GM21825 (cell line): ENCODE measurements around the gene SEPTIN2.
"Not testable (repeated sequence)": the region's sequence is repeated elsewhere in the genome, so short reads cannot be mapped to it uniquely, and the experiment has no call there.

Experiments
- ATAC-seq: cut with Tn5 transposase; IDR thresholded peaks from one replicate; pipeline ENCODE4 v1.9.1; 2021; ENCODE audit warnings: mild to moderate bottlenecking, moderate library complexity; ENCODE audit not compliant: unreplicated experiment

SEPTIN2 gene

DNA sequence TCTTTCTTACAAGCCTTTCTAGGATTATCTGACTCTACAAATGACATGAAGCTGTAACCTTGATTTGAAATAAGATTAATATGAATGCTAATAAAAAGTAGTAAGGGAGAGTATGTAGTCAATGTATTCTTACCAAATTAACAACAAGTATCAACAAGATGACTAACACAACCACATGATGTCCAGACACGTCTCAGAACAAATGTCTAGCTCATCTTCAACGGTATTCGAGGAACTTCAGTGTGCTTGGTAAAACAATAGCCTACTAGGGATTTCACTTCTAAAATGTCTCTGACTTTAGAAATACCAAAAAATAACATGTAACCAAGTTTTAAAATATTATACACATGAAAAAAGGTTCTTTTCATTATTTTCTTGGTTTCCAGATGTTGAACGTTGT, 3.6 kb upstream of the SEPTIN2 start:
- no peak for ATAC-seq

- no peak for ATAC-seq
Measured at GRCh38 chr2:241313543-241314095, 2.1 kb upstream of the SEPTIN2 start.

DNA sequence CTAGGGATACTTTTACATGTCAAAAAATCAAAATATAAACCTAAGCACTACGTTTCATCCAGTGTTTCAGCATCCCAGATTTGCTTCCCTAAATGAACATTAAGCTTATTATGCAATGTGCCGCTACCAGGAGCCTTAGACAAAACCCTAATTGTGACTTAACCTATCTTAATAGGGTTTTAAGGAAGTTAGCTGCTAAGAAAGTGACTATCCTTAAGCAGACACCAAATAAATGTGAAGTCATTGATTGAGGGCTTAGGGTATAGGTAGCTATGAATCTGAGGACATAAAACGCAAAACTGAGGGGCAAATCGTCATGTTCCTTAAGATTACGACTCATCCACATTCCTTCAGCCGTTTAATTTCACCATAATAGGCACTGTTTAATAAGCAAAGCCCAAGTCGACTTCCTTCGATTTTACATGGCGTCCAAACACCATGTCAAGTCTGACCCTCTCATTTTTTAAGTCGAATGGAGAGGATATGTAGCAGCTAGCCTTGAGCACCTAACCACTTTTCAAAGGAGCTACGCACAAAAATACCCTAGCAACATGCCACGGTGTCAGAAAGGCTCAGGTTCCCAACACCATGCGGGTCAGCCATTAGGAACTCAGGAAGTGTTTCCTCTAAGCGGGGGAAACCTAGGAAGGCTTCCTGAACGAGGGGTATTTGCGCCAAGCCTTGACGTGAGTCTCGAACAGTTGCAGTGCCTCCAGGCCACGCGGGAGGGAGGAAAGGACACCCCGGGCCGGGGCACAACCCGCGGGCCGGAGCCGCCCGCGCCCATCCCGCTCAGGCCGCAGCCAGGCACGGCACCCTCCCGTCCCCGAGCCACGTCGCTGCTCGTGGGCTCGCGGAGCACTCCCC, 1.3 kb upstream of the SEPTIN2 start:
- ATAC-seq = no peak

GRCh38 chr2:241315093-241315878, 439 bp upstream of the SEPTIN2 start, which contains the start of gene HDLBP:
Gene HDLBP, minus strand, starts transcription at chr2:241315672. Its CDS starts 48,803 bp downstream, at chr2:241266869.
- peak; percentile 64 for ATAC-seq

DNA sequence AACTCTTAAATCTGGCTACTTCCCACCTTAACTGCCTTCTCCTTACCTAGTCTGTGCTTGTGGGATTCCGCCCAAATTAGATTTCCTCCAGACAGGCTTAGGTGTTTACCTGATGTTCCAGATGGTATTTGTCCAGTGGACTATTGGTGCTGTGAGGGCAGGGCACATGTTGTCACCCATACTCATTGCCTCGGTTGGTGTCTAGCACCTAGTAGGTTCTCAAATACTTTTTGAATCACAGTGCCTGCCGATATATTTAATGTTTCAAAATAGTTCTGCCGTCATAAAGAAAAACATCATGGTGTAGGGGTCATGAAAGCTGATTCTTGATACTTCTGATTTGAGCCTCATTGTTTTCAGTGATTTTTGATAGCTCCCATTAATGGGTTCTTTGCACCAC, 1.1 kb downstream of the SEPTIN2 start:
- no peak for ATAC-seq

DNA sequence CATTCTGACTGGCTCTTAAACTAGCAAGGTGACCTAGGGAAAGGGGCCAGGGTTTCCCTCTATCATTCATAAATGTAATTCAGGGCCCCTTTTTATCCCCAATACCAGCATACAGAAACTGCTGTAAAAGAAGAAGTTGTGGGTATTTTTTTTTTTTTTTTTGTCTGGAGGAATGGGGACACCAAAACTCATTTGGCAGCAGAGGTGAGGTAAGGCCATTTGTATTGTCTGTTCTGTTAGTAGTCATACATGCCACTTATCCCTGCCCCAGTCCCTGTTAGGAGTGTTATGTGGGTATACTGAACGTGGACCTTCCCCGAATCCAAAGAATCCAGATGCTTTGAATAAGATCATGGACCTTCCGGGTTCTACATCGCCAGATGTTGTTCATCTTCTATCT, 1.7 kb downstream of the SEPTIN2 start:
- ATAC-seq = no peak

- ATAC-seq = not testable (repeated sequence)
Measured at GRCh38 chr2:241318830-241319229, 3.1 kb downstream of the SEPTIN2 start.

GRCh38 chr2:241320394-241320793, 4.7 kb downstream of the SEPTIN2 start:
- no peak for ATAC-seq

- no peak for ATAC-seq
Measured at GRCh38 chr2:241321033-241321432, 5.3 kb downstream of the SEPTIN2 start.

- ATAC-seq = no peak
Measured at GRCh38 chr2:241321886-241322285, 6.2 kb downstream of the SEPTIN2 start.

GRCh38 chr2:241323778-241324177, 8.1 kb downstream of the SEPTIN2 start:
- no peak for ATAC-seq

GRCh38 chr2:241324775-241325174, 9.1 kb downstream of the SEPTIN2 start:
- ATAC-seq = no peak

GRCh38 chr2:241325257-241325656, 9.5 kb downstream of the SEPTIN2 start:
- ATAC-seq = no peak

DNA sequence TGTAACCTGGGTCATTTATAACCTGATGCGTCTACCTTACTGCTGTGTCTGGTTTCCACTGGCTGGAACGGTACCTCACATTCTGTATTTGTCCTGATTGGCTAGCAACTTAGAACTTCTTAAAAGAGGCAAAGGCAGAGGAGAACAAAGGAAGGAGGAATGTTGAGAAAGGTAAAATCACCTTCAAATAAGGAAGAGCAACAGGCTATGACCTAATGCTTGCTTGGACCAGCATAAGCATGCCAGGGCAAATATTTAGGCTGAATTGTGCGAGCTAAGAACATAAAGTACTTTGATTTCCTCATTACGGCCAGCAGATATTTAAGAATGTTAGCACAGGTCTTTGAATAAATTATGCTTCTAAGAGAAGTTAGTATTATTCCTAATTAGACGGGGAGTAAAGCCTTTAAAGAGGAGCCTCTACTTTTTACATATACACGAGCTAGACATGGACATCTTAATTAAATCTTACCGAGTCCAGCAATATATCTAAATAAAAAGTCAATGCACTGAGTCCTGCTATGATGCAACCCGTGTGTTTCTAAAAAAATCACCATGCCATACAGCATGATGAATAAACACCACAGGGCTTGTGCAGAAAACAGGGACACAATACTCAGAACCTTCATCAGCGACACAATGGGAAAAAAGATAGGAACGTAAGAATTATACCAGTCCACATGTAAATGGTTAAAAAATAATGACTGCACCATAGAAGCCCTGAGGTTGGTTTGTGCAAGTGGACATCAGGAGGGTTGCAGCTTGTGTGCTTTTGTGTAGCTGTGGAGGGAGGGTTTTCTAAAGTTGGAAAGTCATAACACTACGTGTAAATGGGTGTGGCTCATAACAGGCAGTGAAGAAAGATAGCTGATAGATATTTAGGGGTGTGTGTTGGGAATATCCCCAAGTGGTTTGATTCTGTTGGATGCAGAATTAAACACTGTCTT, 14.2 kb downstream of the SEPTIN2 start:
- ATAC-seq = no peak

DNA sequence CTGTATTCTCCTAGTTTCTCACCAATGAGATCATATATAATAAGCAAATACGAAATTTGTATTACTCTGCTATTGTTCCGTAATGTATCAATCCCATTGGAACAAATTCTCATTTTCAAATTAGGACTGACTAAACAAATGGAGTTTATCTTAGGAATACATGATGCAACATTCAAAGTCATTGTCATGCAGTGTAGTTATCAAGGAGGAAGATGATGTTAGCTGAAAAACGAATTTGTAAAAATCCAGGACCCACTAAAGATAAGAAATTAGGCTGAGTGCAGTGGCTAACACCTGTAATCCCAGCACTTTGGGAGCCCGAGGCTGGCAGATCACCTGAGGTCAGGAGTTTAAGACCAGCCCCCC, 14.9 kb downstream of the SEPTIN2 start:
- no peak for ATAC-seq

DNA sequence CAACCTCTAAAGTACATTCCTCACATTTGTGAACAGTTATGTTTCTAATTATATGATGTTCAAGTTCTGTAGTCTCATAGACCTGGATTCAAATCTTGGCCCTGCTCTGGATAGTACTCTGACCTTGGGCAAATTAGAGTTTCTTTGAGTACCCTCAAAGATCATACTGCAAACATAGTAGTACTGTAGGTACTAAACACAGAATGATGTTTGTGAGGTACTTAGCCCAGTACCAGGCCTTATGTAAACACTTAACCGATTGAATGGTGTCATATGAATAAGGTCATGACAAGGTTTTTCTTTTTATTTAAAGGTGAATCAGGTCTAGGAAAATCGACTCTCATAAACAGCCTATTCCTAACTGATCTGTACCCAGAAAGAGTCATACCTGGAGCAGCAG, 19.1 kb downstream of the SEPTIN2 start:
- no peak for ATAC-seq

- no peak for ATAC-seq
Measured at GRCh38 chr2:241339839-241340630, 24.3 kb downstream of the SEPTIN2 start.

GRCh38 chr2:241340631-241341163, 25.0 kb downstream of the SEPTIN2 start:
- ATAC-seq = no peak

DNA sequence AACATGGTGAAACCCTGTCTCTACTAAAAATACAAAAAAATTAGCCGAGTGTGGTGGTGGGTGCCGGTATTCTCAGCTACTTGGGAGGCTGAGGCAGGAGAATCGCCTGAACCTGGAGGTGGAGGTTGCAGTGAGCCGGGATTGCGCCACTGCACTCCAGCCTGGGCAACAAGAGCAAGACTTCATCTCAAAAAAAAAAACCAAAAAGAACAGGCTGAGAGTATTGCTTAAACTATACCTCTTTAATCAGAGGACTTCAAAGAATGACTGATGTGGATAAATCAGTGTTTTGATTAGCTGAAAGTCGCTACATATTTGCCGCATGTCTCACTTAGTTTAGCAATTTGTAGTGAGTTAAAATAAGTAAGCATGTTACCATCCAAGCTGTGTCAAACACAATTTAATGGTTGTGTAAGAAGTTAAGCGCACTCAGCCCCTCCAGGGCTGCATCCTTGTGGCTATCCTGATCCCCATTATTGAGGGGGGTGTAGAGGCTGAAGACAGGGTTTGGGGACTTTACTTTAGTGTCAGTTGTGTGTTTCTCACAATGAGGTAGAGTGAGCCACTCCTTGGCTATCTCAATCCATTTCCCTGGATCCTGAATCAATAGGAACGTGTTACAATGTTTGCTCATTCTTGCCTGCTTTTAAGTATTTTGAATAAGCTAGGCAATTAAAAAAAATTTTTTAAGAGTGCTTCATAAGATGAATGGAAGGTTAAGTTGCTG, 29.4 kb downstream of the SEPTIN2 start:
- no peak for ATAC-seq
